Fibroblast of villous mesenchyme (primary cell): ENCODE data around the gene THAP8. TPM values are rescaled to one million over a fixed set of nuclear protein-coding genes. Genes with fewer than 3 reads are reported as not detected.
A peak's percentile ranks its signal among the peaks of the same experiment; 100 is the strongest.

Experiments
- DNase-seq: peaks from one replicate; pipeline ENCODE4 v3.0.0-alpha.2; 2010; ENCODE audit warnings: low read depth
- H3K4me3 ChIP-seq: 2 replicates; pipeline ENCODE4 v1.5.1; 2011; ENCODE audit warnings: low read depth, mild to moderate bottlenecking, low read length
- CTCF ChIP-seq: IDR thresholded peaks from 2 replicates; pipeline ENCODE4 v1.5.1; 2012; ENCODE audit warnings: low read depth, mild to moderate bottlenecking, low read length; ENCODE audit not compliant: insufficient read depth
- total RNA-seq: library from RNA; depleted of rRNA; stranded (reverse); fragments of >200 nt; gene quantifications from 2 replicates; pipeline ENCODE4 v1.2.3, GENCODE V29; 2012

THAP8 gene
- total RNA-seq, 1 donor, result 4.3 TPM

GRCh38 chr19:36030264-36031148 is 23.6 kb downstream of the THAP8 start:
- TF ChIP-seq CTCF, result peak; percentile 29
- no peak overlapping the region for H3K4me3 ChIP-seq
- DNase-seq, result peak; percentile 25

- no peak for DNase-seq
- no peak for TF ChIP-seq CTCF
- H3K4me3 ChIP-seq, result no peak overlapping the region
Measured at GRCh38 chr19:36028313-36029041, 25.6 kb downstream of the THAP8 start.

- no peak overlapping the region for H3K4me3 ChIP-seq
- no peak for TF ChIP-seq CTCF
- DNase-seq, result no peak
Measured at GRCh38 chr19:36027696-36028095, 26.4 kb downstream of the THAP8 start.

GRCh38 chr19:36026091-36026876 is 27.8 kb downstream of the THAP8 start:
- no peak overlapping the region for H3K4me3 ChIP-seq
- DNase-seq, result no peak
- no peak for TF ChIP-seq CTCF

GRCh38 chr19:36025541-36025940 is 28.5 kb downstream of the THAP8 start:
- DNase-seq, result no peak
- no peak overlapping the region for H3K4me3 ChIP-seq
- no peak for TF ChIP-seq CTCF

- no peak for TF ChIP-seq CTCF
Measured at GRCh38 chr19:36023432-36023831, 30.7 kb downstream of the THAP8 start.

More at GRCh38 chr19:36023432-36023831, 30.7 kb downstream of the THAP8 start:
- H3K4me3 ChIP-seq, result no peak overlapping the region
- no peak for DNase-seq
